PFSK-1 (cell line): ENCODE results near the gene FAF2.

Experiments used
- POLR2AphosphoS5 ChIP-seq: IDR thresholded peaks from 2 replicates; pipeline ENCODE4 v1.6.1; 2012; ENCODE audit warnings: low read depth, mild to moderate bottlenecking, control low read depth, low read length, moderate library complexity
- SIN3A ChIP-seq: IDR thresholded peaks from 2 replicates; pipeline ENCODE4 v1.6.1; 2012; ENCODE audit warnings: mild to moderate bottlenecking, low read length, moderate library complexity, borderline replicate concordance; ENCODE audit not compliant: insufficient read depth
- TF ChIP-seq, protein P1 (sequence below), 2 experiments: IDR thresholded peaks; 2 replicates each; pipeline versions ENCODE4 v1.6.1 to v1.8.0; 2011 to 2012; ENCODE audit warnings: low read depth in 2 of 2, low read length in 2 of 2, control low read depth in 1 of 2, inconsistent platforms in 1 of 2, mild to moderate bottlenecking in 1 of 2, moderate library complexity in 1 of 2; ENCODE audit not compliant: insufficient read depth in 1 of 2

GRCh38 chr5:176438959-176439757 is 9.0 kb upstream of the FAF2 start:
- TF ChIP-seq, protein P1, sequence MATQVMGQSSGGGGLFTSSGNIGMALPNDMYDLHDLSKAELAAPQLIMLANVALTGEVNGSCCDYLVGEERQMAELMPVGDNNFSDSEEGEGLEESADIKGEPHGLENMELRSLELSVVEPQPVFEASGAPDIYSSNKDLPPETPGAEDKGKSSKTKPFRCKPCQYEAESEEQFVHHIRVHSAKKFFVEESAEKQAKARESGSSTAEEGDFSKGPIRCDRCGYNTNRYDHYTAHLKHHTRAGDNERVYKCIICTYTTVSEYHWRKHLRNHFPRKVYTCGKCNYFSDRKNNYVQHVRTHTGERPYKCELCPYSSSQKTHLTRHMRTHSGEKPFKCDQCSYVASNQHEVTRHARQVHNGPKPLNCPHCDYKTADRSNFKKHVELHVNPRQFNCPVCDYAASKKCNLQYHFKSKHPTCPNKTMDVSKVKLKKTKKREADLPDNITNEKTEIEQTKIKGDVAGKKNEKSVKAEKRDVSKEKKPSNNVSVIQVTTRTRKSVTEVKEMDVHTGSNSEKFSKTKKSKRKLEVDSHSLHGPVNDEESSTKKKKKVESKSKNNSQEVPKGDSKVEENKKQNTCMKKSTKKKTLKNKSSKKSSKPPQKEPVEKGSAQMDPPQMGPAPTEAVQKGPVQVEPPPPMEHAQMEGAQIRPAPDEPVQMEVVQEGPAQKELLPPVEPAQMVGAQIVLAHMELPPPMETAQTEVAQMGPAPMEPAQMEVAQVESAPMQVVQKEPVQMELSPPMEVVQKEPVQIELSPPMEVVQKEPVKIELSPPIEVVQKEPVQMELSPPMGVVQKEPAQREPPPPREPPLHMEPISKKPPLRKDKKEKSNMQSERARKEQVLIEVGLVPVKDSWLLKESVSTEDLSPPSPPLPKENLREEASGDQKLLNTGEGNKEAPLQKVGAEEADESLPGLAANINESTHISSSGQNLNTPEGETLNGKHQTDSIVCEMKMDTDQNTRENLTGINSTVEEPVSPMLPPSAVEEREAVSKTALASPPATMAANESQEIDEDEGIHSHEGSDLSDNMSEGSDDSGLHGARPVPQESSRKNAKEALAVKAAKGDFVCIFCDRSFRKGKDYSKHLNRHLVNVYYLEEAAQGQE (IDR thresholded peaks at IDR 0.05; ENCODE audit: insufficient read depth in 1 of 2, low read depth in 2 of 2, low read length in 2 of 2) = no peak
- TF ChIP-seq SIN3A (no peak), POLR2AphosphoS5 (no peak)
